WI38 (cell line): ENCODE data around the gene EEPD1.
A peak's percentile ranks its signal among the peaks of the same experiment; 100 is the strongest.

Experiments
- H3K4me3 ChIP-seq: 2 replicates; pipeline ENCODE4 v1.5.1; 2011; ENCODE audit warnings: low read depth, mild to moderate bottlenecking, control low read depth, low read length
- CTCF ChIP-seq: IDR thresholded peaks from 2 replicates; pipeline ENCODE4 v1.5.1; 2012; ENCODE audit warnings: low read depth, mild to moderate bottlenecking, control low read depth, low read length

EEPD1 gene

DNA sequence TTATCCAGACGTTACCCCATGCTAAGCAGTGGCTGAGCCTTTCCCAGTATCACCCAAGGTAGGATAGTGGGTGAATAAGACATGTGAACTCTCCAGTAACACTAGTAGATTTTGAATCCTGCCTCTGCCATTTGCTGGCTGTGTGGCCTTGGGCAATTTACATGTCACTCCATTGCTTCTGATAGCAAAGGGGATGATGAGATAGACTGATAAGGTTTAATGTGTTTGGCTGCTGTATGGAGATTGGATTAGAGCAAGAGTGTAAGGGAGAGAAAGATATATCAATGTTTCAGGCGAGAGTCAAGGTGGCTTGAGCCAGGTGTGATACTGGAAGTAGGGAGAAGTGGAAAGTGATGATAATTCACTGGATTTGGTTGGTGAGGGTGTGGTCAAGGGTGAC is 40.1 kb upstream of the EEPD1 start:
- no peak overlapping the region for H3K4me3 ChIP-seq
- TF ChIP-seq CTCF = no peak

DNA sequence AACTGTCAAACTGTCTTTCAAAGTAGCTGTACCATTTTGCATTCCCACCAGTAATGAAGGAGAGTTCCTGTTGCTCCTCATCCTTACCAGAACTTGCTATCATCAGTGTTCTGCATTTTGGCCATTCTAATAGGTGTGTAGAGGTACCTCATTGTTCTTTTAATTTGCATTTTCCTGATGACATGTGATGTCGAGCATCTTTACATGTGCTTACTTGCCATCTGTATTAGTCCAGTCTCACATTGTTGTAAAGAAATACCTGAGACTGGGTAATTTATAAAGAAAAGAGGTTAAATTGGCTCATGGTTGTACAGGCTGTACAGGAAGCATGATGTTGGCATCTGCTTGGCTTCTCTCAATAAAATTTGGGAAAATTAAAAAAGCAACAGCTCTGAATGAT is 38.7 kb upstream of the EEPD1 start:
- no peak overlapping the region for H3K4me3 ChIP-seq
- TF ChIP-seq CTCF = no peak

DNA sequence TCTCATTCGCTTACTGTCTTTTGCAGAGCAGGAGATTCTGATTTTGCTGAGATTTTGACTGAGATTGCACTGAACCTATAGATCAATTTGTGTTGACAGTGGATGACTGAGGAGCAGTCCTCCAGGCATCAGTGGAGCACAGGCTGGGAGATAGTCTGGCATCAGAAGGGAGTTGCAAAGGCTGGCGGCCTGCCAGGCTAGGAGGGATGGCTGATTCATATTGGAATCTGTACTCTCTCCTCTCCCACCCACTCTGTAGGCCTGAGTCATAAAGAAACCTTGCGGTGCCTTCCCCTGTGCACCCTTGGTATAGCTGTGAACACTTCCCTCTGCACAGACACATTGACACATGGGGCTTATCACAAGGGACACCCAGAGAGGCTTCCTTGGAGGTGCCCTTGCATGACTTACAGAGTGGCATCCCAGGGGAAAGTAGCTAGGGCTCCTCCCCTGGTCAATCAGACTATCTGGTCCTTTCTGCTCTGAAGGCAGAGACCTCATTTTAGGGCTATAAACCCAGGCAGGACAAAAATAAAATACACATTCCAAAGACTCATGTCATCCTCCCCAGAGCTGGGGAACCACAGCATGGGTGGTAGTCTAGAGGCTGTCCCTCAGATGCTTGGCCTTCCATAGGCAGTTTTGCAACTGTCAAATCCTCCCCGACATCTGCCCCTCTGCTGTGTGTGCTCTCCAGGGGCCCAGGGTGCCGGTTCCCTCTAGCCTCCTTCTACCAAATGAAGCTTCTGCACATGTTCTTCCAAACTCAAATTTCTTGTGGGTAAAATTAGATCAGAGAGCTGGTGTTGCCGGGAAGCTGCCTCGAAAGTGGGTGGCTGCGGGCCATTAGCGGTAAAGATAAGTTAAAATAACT is 37.4 kb upstream of the EEPD1 start:
- H3K4me3 ChIP-seq = peak overlapping the region; percentile 38
- no peak for TF ChIP-seq CTCF

- no peak for TF ChIP-seq CTCF
- H3K4me3 ChIP-seq = peak overlapping the region; percentile 38
These were observed 36.5 kb upstream of the EEPD1 start for GRCh38 chr7:36116347-36117202.

DNA sequence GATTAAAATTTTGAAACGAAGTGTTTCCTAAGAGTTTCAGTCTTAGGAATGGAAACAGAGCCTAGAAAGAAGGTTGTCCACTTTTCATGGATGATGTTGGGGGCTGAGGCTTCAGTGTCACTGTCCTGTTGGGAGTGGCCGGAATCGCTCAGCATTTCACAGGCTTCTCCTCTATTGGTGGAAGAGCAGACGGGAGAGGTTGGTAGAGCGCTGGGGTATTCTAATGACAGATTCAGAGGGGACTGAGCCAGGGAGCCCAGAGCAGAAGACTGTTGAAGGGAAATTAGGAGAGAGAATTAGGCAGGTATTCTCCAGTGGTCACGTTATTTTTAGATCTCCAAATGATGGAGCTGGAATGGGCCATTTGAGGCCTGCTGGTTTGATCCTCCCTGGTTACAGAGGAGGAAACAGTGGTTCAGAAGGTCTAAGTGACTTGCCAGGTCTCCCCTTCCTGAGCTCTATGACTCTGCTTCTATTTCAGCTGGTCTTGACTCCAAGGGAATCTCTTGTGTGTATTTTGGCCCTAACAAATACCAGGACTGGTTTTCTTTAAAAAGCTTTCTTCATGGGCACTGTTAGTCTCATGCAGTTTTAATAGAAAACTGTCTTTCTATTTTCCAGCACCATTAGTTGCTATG is 35.7 kb upstream of the EEPD1 start:
- no peak for TF ChIP-seq CTCF
- no peak overlapping the region for H3K4me3 ChIP-seq

DNA sequence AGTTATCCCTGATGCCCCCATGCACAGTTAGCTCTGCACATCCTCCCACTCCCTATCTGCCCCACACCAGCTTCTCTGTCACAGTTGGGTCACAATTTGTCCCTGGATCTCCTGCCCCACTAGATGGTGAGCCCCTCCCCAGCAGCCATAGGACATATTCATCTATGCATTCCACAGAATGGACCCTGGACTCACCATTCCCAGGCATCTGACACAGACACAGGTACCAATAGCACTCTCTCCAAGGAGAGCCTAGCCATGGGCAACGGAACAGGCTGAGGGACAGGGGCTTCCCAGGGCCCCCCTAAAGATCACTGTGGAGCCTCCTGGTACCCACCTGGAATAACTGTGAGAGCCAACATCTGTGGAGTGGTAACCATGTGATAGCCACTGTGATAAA is 34.7 kb upstream of the EEPD1 start:
- no peak overlapping the region for H3K4me3 ChIP-seq
- no peak for TF ChIP-seq CTCF
